KBM-7 (cell line): Measurements from ENCODE around the gene PTGFRN.
"Not testable (repeated sequence)": the region's sequence is repeated elsewhere in the genome, so short reads cannot be mapped to it uniquely, and the experiment has no call there.

Source experiments
- DNase-seq: peaks from one replicate; pipeline ENCODE4 v3.0.0-alpha.2; 2015
- in situ Hi-C: fragments of 300-500 bp; cut with MboI; formaldehyde crosslinking; loops from 2 replicates; pipeline ENCODE4 v1.14.3; 2020; ENCODE audit warnings: low sequenced_read_pairs, low pct_unique_long_range_greater_than_20kb, mixed read lengths

PTGFRN gene

GRCh38 chr1:116939780-116940543, 30.2 kb downstream of the PTGFRN start:
- in situ Hi-C loops, DNase-seq: not testable (repeated sequence)

GRCh38 chr1:116940814-116941599, 31.3 kb downstream of the PTGFRN start:
- DNase-seq: no peak
- in situ Hi-C loops: no loop called here

GRCh38 chr1:116941670-116942069, 32.0 kb downstream of the PTGFRN start:
- in situ Hi-C loops: no loop called here
- no peak for DNase-seq

GRCh38 chr1:116942344-116942743, 32.6 kb downstream of the PTGFRN start:
- in situ Hi-C loops: no loop called here
- no peak for DNase-seq

- DNase-seq: no peak
These were observed 33.7 kb downstream of the PTGFRN start for GRCh38 chr1:116943438-116943837.

GRCh38 chr1:116944613-116945012, 34.9 kb downstream of the PTGFRN start:
- in situ Hi-C loops: no loop called here
- DNase-seq: no peak

More at GRCh38 chr1:116943438-116943837, 33.7 kb downstream of the PTGFRN start:
- in situ Hi-C loops: no loop called here

- no peak for DNase-seq
- in situ Hi-C loops: no loop called here
These were observed 35.7 kb downstream of the PTGFRN start for GRCh38 chr1:116945421-116945820.

GRCh38 chr1:116945996-116946395, 36.3 kb downstream of the PTGFRN start:
- DNase-seq: no peak
- in situ Hi-C loops: no loop called here

GRCh38 chr1:116947092-116947860, 37.6 kb downstream of the PTGFRN start:
- in situ Hi-C loops: no loop called here
- no peak for DNase-seq

GRCh38 chr1:116948046-116948445, 38.3 kb downstream of the PTGFRN start:
- DNase-seq: no peak
- in situ Hi-C loops: no loop called here

GRCh38 chr1:116948642-116949041, 38.9 kb downstream of the PTGFRN start:
- no peak for DNase-seq
- in situ Hi-C loops: no loop called here

- in situ Hi-C loops: no loop called here
- DNase-seq: no peak
These were observed 39.7 kb downstream of the PTGFRN start for GRCh38 chr1:116949213-116949985.

GRCh38 chr1:116950517-116951199, 40.9 kb downstream of the PTGFRN start:
- DNase-seq: no peak
- in situ Hi-C loops: no loop called here

GRCh38 chr1:116951200-116951935, 41.7 kb downstream of the PTGFRN start:
- in situ Hi-C loops: no loop called here
- no peak for DNase-seq

- in situ Hi-C loops: no loop called here
These were observed 43.1 kb downstream of the PTGFRN start for GRCh38 chr1:116952738-116953275.

GRCh38 chr1:116954440-116954839, 44.7 kb downstream of the PTGFRN start:
- DNase-seq: no peak
- in situ Hi-C loops: no loop called here

More at GRCh38 chr1:116952738-116953275, 43.1 kb downstream of the PTGFRN start:
- no peak for DNase-seq

- in situ Hi-C loops: no loop called here
- DNase-seq: no peak
These were observed 46.7 kb downstream of the PTGFRN start for GRCh38 chr1:116956378-116956777.

- in situ Hi-C loops: no loop called here
These were observed 47.9 kb downstream of the PTGFRN start for GRCh38 chr1:116957646-116958045.

More at GRCh38 chr1:116957646-116958045, 47.9 kb downstream of the PTGFRN start:
- no peak for DNase-seq
